RPMI8226 (cell line): ENCODE measurements around the gene SDR42E2.
A peak's percentile ranks its signal among the peaks of the same experiment; 100 is the strongest.
"Not testable (repeated sequence)": the region's sequence is repeated elsewhere in the genome, so short reads cannot be mapped to it uniquely, and the experiment has no call there.

Experiments used
- DNase-seq: peaks from one replicate; pipeline ENCODE4 v3.0.0-alpha.2; 2015

The SDR42E2 gene

GRCh38 chr16:22163806-22164205 is 1.5 kb downstream of the SDR42E2 start:
- no peak for DNase-seq

GRCh38 chr16:22164482-22164881 is 2.2 kb downstream of the SDR42E2 start:
- DNase-seq, result no peak

GRCh38 chr16:22165508-22166285 is 3.4 kb downstream of the SDR42E2 start:
- DNase-seq, result no peak

GRCh38 chr16:22171953-22172352 is 9.6 kb downstream of the SDR42E2 start:
- no peak for DNase-seq

- not testable (repeated sequence) for DNase-seq
Measured at GRCh38 chr16:22172642-22173041, 10.3 kb downstream of the SDR42E2 start.

GRCh38 chr16:22174642-22175041 is 12.3 kb downstream of the SDR42E2 start:
- DNase-seq, result peak; percentile 75

GRCh38 chr16:22177968-22178930 is 15.9 kb downstream of the SDR42E2 start:
- DNase-seq, result no peak

GRCh38 chr16:22181426-22181825 is 19.1 kb downstream of the SDR42E2 start:
- no peak for DNase-seq

GRCh38 chr16:22181843-22182242 is 19.5 kb downstream of the SDR42E2 start:
- no peak for DNase-seq

GRCh38 chr16:22183335-22183734 is 21.0 kb downstream of the SDR42E2 start:
- no peak for DNase-seq

- DNase-seq, result peak; percentile 64
Measured at GRCh38 chr16:22183901-22184614, 21.8 kb downstream of the SDR42E2 start.

- DNase-seq, result peak; percentile 88
Measured at GRCh38 chr16:22184615-22184968, 22.3 kb downstream of the SDR42E2 start.

GRCh38 chr16:22186517-22186916 is 24.2 kb downstream of the SDR42E2 start:
- DNase-seq, result no peak

GRCh38 chr16:22188267-22188594 is 25.9 kb downstream of the SDR42E2 start:
- DNase-seq, result no peak

GRCh38 chr16:22188595-22189442 is 26.5 kb downstream of the SDR42E2 start:
- DNase-seq, result peak; percentile 88

- peak; percentile 79 for DNase-seq
Measured at GRCh38 chr16:22189473-22190080, 27.3 kb downstream of the SDR42E2 start.

GRCh38 chr16:22190081-22190775 is 27.9 kb downstream of the SDR42E2 start:
- peak; percentile 100 for DNase-seq

GRCh38 chr16:22190776-22191531 is 28.6 kb downstream of the SDR42E2 start:
- peak; percentile 100 for DNase-seq

GRCh38 chr16:22191532-22192260 is 29.4 kb downstream of the SDR42E2 start:
- DNase-seq, result peak; percentile 52
